B cell (primary cell): ENCODE measurements around the gene LRCH1. TPM values are rescaled to one million over a fixed set of nuclear protein-coding genes. Genes with fewer than 3 reads are reported as not detected.

Source experiments
- ATAC-seq: fragments of 200-7000 bp; cut with Tn5 transposase; one replicate; pipeline ENCODE4 v1.10.0; 2021; ENCODE audit warnings: low read depth, mild to moderate bottlenecking, moderate number of reproducible peaks, moderate library complexity
- CTCF ChIA-PET: fragments of 350-600 bp; sonication (Branson Sonifier 250); formaldehyde crosslinking; loops from one replicate; lab custom pipeline; 2021; ENCODE audit warnings: antibody characterized with exemption, inconsistent platforms; lab: Charles Lee
- POLR2A ChIA-PET: fragments of 350-600 bp; sonication (Branson Sonifier 250); formaldehyde crosslinking; loops from one replicate; lab custom pipeline; 2021; ENCODE audit warnings: antibody characterized with exemption; lab: Charles Lee
- DNase-seq: peaks from one replicate; pipeline ENCODE4 v3.0.0; 2013
- H2AFZ ChIP-seq: 2 replicates; pipeline ENCODE4 v1.6.1; 2012; ENCODE audit warnings: mild to moderate bottlenecking, low read depth, low read length; ENCODE audit not compliant: insufficient read depth, poor library complexity, severe bottlenecking
- H3K27ac ChIP-seq, 2 donors: 1 replicate in 1 of 2; 2 replicates in 1 of 2; pipeline ENCODE4 v1.5.1; 2012 to 2013; ENCODE audit warnings: low read length in 2 of 2, mild to moderate bottlenecking in 2 of 2, moderate library complexity in 1 of 2
- H3K27me3 ChIP-seq, 4 experiments: fragments of 200-600 bp in 1 of 4; sonication (generic) in 1 of 4; replicated peaks in 1 of 4; 1 replicate in 2 of 4; 2 replicates in 2 of 4; pipeline versions ENCODE4 v1.6.1 to v1.7.0; 2013 to 2016; ENCODE audit warnings: low read length in 3 of 4, mild to moderate bottlenecking in 2 of 4, mixed read lengths in 1 of 4, moderate library complexity in 1 of 4; ENCODE audit not compliant: insufficient read depth in 4 of 4, control insufficient read depth in 3 of 4; ENCODE audit errors: control extremely low read depth in 1 of 4
- H3K36me3 ChIP-seq, 2 experiments: replicated peaks in 1 of 2; 1 replicate in 1 of 2; 2 replicates in 1 of 2; pipeline versions ENCODE4 v1.6.1 to v1.7.1; 2013; ENCODE audit warnings: low read length in 1 of 2; ENCODE audit not compliant: insufficient read depth in 2 of 2, control insufficient read depth in 1 of 2; ENCODE audit errors: control extremely low read depth in 1 of 2, extremely low read depth in 1 of 2
- H3K4me1 ChIP-seq, 2 donors: fragments of 200-600 bp in 1 of 2; sonication (generic) in 1 of 2; 1 replicate in 1 of 2; 2 replicates in 1 of 2; pipeline versions ENCODE4 v1.5.1 to v1.6.1; 2013 to 2017; ENCODE audit warnings: low read length in 2 of 2; ENCODE audit not compliant: control insufficient read depth in 2 of 2, insufficient read depth in 2 of 2
- H3K4me2 ChIP-seq: replicated peaks from 2 replicates; pipeline ENCODE3; 2012; ENCODE audit warnings: mild to moderate bottlenecking, low read depth, low read length; ENCODE audit not compliant: poor library complexity, severe bottlenecking
- H3K4me3 ChIP-seq, 5 experiments: fragments of 200-600 bp in 1 of 5; sonication (generic) in 1 of 5; 1 replicate in 3 of 5; 2 replicates in 2 of 5; pipeline versions ENCODE4 v1.5.1 to v1.7.0; 2011 to 2016; ENCODE audit warnings: low read length in 4 of 5, mild to moderate bottlenecking in 4 of 5, low read depth in 2 of 5, control low read depth in 1 of 5, moderate library complexity in 1 of 5; ENCODE audit not compliant: insufficient read depth in 1 of 5; ENCODE audit errors: control extremely low read depth in 1 of 5, extremely low read depth in 1 of 5
- H3K79me2 ChIP-seq: fragments of 200-600 bp; sonication (generic); one replicate; pipeline ENCODE4 v1.6.0; 2016; ENCODE audit warnings: low read length; ENCODE audit not compliant: control insufficient read depth, insufficient read depth
- H3K9ac ChIP-seq: fragments of 200-600 bp; sonication (generic); 2 replicates; pipeline ENCODE4 v1.6.1; 2017; ENCODE audit warnings: mild to moderate bottlenecking, low read length, moderate library complexity
- H3K9me3 ChIP-seq, 3 donors: one replicate each; pipeline versions ENCODE4 v1.6.1 to v1.7.1; 2013; ENCODE audit warnings: low read length in 2 of 3; ENCODE audit not compliant: control insufficient read depth in 2 of 3, insufficient read depth in 1 of 3; ENCODE audit errors: control extremely low read depth in 1 of 3
- H4K20me1 ChIP-seq: 2 replicates; pipeline ENCODE4 v1.6.0; 2012; ENCODE audit warnings: mild to moderate bottlenecking, low read length; ENCODE audit not compliant: insufficient read depth, control insufficient read depth, poor library complexity, severe bottlenecking
- H3K27ac Mint-ChIP-seq: one replicate; pipeline ENCODE4 v1.8.0; 2021; ENCODE audit warnings: mixed read lengths
- H3K27me3 Mint-ChIP-seq: one replicate; pipeline ENCODE4 v1.8.0; 2021; ENCODE audit warnings: mixed read lengths
- H3K4me1 Mint-ChIP-seq: one replicate; pipeline ENCODE4 v1.8.0; 2021; ENCODE audit warnings: mixed read lengths
- H3K4me3 Mint-ChIP-seq: one replicate; pipeline ENCODE4 v1.8.0; 2021; ENCODE audit warnings: mixed read lengths
- H3K9me3 Mint-ChIP-seq: one replicate; pipeline ENCODE4 v1.8.0; 2022; ENCODE audit warnings: mixed read lengths; ENCODE audit not compliant: insufficient read depth
- EZH2 ChIP-seq: IDR thresholded peaks from 2 replicates; pipeline ENCODE4 v1.6.1; 2012; ENCODE audit warnings: borderline replicate concordance, low read depth, mild to moderate bottlenecking, moderate library complexity, low read length; ENCODE audit not compliant: insufficient read depth, poor library complexity, severe bottlenecking
- WGBS: methylation state at CpG from one replicate; pipeline ENCODE4 v1.1.5; 2013; ENCODE audit warnings: missing lambda C conversion rate; ENCODE audit not compliant: insufficient coverage; 5-methylcytosine and 5-hydroxymethylcytosine counted together
- intact Hi-C: fragments of 100-400 bp; cut with micrococcal nuclease; formaldehyde crosslinking; loops from one replicate; pipeline ENCODE4 v1.10.0; 2022
- polyA plus RNA-seq: library from polyadenylated mRNA; depleted of rRNA; stranded (reverse); fragments of >200 nt; gene quantifications from 2 replicates; pipeline ENCODE4 v1.2.3, GENCODE V29; 2012
- total RNA-seq, 2 donors: library from RNA; stranded (reverse); fragments of 120-200 nt in 1 of 2; gene quantifications; 1 replicate in 1 of 2; 2 replicates in 1 of 2; pipeline versions ENCODE4 v1.2.3 to v1.2.4, GENCODE V29; 2013 to 2022
- TF ChIP-seq, protein P1 (sequence below): fragments of 200-600 bp; IDR thresholded peaks from one replicate; pipeline ENCODE4 v1.8.0; 2022; ENCODE audit warnings: antibody characterized with exemption, mild to moderate bottlenecking

The LRCH1 gene
- total and polyA plus RNA-seq, 2 donors (not counting 1 experiment from before 2014, with no cell fraction given), result 13.0 to 50.3 TPM

GRCh38 chr13:46544811-46545210, 8.2 kb upstream of the LRCH1 start:
- TF ChIP-seq, protein P1, sequence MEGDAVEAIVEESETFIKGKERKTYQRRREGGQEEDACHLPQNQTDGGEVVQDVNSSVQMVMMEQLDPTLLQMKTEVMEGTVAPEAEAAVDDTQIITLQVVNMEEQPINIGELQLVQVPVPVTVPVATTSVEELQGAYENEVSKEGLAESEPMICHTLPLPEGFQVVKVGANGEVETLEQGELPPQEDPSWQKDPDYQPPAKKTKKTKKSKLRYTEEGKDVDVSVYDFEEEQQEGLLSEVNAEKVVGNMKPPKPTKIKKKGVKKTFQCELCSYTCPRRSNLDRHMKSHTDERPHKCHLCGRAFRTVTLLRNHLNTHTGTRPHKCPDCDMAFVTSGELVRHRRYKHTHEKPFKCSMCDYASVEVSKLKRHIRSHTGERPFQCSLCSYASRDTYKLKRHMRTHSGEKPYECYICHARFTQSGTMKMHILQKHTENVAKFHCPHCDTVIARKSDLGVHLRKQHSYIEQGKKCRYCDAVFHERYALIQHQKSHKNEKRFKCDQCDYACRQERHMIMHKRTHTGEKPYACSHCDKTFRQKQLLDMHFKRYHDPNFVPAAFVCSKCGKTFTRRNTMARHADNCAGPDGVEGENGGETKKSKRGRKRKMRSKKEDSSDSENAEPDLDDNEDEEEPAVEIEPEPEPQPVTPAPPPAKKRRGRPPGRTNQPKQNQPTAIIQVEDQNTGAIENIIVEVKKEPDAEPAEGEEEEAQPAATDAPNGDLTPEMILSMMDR, result no peak
- no peak for TF ChIP-seq EZH2
- H3K9me3 ChIP-seq, result no peaks in the 10 kb centered on the region
- Mint-ChIP-seq H3K27ac (no peak overlapping the region), H3K4me1 (peaks cover 4% of the 10 kb centered on the region), H3K9me3 (no peaks in the 10 kb centered on the region), H3K4me3 (no peak overlapping the region), H3K27me3 (peaks cover 2% of the 10 kb centered on the region)
- no peak overlapping the region for H3K27ac ChIP-seq
- H3K79me2 ChIP-seq, result no peaks in the 10 kb centered on the region
- ChIA-PET POLR2A (no interaction called here), CTCF (no interaction called here)
- 100% methylated on average over 1 of the region's 1 CpG for WGBS
- H2AFZ ChIP-seq, result no peak overlapping the region
- no peak overlapping the region for H3K9ac ChIP-seq
- no peaks in the 10 kb centered on the region for H3K27me3 ChIP-seq
- H3K36me3 ChIP-seq, result no peaks in the 10 kb centered on the region
- H3K4me2 ChIP-seq, result no peak overlapping the region
- H4K20me1 ChIP-seq, result no peaks in the 10 kb centered on the region
- intact Hi-C loops, result no loop called here
- no peak overlapping the region for H3K4me3 ChIP-seq
- no peaks in the 10 kb centered on the region for H3K4me1 ChIP-seq
- DNase-seq (no peak), ATAC-seq (no peak)

- no peak overlapping the region for H3K27ac Mint-ChIP-seq
- no peak overlapping the region for H3K9ac ChIP-seq
- no peaks in the 10 kb centered on the region for H3K36me3 ChIP-seq
- H3K4me3 ChIP-seq, result no peak overlapping the region
- ATAC-seq (no peak), DNase-seq (no peak)
- TF ChIP-seq, protein P1, result no peak
- no peak for TF ChIP-seq EZH2
- no peak overlapping the region for H2AFZ ChIP-seq
- H4K20me1 ChIP-seq, result no peaks in the 10 kb centered on the region
- no peaks in the 10 kb centered on the region for H3K27me3 Mint-ChIP-seq
- 100% methylated on average over 5 of the region's 8 CpGs for WGBS
- CTCF ChIA-PET, result no interaction called here
- intact Hi-C loops, result no loop called here
- H3K4me3 Mint-ChIP-seq, result no peak overlapping the region
- no peak overlapping the region for H3K4me2 ChIP-seq
- peaks cover 5% of the 10 kb centered on the region for H3K4me1 Mint-ChIP-seq
- H3K79me2 ChIP-seq, result peaks cover 4% of the 10 kb centered on the region
- no peaks in the 10 kb centered on the region for H3K4me1 ChIP-seq
- H3K9me3 Mint-ChIP-seq, result no peaks in the 10 kb centered on the region
- H3K27ac ChIP-seq, result no peak overlapping the region
- POLR2A ChIA-PET, result no interaction called here
- H3K27me3 ChIP-seq, result no peaks in the 10 kb centered on the region
- no peaks in the 10 kb centered on the region for H3K9me3 ChIP-seq
These were observed 6.7 kb upstream of the LRCH1 start for GRCh38 chr13:46546084-46546768.
